Colonic mucosa (tissue), 4 donors: ENCODE measurements around the gene TOMM40L. TPM values are rescaled to one million over a fixed set of nuclear protein-coding genes. Genes with fewer than 3 reads are reported as not detected.
"Not testable (repeated sequence)": the region's sequence is repeated elsewhere in the genome, so short reads cannot be mapped to it uniquely, and the experiment has no call there.

ENCODE experiments used
- DNase-seq: peaks from one replicate; pipeline ENCODE4 v3.0.0-alpha.2; 2020
- H3K27ac ChIP-seq: fragments of 200-600 bp; one replicate; pipeline ENCODE4 v1.8.0; 2021
- H3K27me3 ChIP-seq: fragments of 200-600 bp; one replicate; pipeline ENCODE4 v1.8.0; 2021
- H3K36me3 ChIP-seq: fragments of 200-600 bp; one replicate; pipeline ENCODE4 v1.8.0; 2021
- H3K4me1 ChIP-seq: fragments of 200-600 bp; one replicate; pipeline ENCODE4 v1.8.0; 2021; ENCODE audit warnings: mild to moderate bottlenecking
- H3K4me3 ChIP-seq: fragments of 200-600 bp; one replicate; pipeline ENCODE4 v1.8.0; 2021
- H3K9ac ChIP-seq, 2 donors: one replicate each; pipeline ENCODE4 v1.7.0; 2013; ENCODE audit warnings: control low read depth in 2 of 2, low read depth in 2 of 2, low read length in 2 of 2
- H3K9me3 ChIP-seq: fragments of 200-600 bp; one replicate; pipeline ENCODE4 v1.8.0; 2021
- intact Hi-C: fragments of 100-400 bp; cut with DNase I; formaldehyde crosslinking; loops from one replicate; pipeline ENCODE4 v1.14.1; 2022
- total RNA-seq, 2 donors: library from RNA; stranded (reverse); fragmentation: NEBNext Ultra II Directional in 1 of 2; extraction: Animal tissue kit (Norgen Biotek cat#: 25700) in 1 of 2; gene quantifications; one replicate each; pipeline ENCODE4 v1.2.1, GENCODE V29; 2021
- TF ChIP-seq, protein P1 (sequence below): fragments of 200-600 bp; IDR thresholded peaks from one replicate; pipeline ENCODE4 v1.8.0; 2022; ENCODE audit warnings: antibody characterized with exemption, mild to moderate bottlenecking
- donor health status: healthy.
- donor health status: DM: no; HTN: no; CAD: no.
- donor health status: DM: no; HTN: no; CAD: no.

The TOMM40L gene
- total RNA-seq, 2 donors from 2014 or later = 16.6 to 23.1 TPM

DNA sequence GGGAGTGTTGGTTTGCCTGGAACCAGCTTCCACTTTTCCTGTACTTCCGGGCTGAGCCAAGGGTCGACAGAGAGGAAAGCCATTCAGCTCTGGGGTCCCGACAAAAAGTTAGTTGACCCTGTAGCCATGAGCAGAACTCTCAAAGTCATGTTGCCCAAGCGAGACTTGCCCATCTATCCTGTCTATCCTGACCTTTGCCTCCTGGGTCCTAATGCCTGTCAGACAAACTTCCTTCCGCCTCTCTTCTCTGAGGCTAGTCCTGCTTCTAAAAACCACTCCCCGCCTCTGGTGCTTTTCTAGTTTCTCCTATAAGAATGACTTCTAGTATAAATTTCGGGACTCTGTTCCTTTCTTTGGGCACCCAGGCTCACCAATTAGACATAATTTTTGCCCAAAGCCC lies 25.0 kb downstream of the TOMM40L start:
- no peaks in the 10 kb centered on the region for H3K27me3 ChIP-seq
- no peaks in the 10 kb centered on the region for H3K9me3 ChIP-seq
- TF ChIP-seq, protein P1, sequence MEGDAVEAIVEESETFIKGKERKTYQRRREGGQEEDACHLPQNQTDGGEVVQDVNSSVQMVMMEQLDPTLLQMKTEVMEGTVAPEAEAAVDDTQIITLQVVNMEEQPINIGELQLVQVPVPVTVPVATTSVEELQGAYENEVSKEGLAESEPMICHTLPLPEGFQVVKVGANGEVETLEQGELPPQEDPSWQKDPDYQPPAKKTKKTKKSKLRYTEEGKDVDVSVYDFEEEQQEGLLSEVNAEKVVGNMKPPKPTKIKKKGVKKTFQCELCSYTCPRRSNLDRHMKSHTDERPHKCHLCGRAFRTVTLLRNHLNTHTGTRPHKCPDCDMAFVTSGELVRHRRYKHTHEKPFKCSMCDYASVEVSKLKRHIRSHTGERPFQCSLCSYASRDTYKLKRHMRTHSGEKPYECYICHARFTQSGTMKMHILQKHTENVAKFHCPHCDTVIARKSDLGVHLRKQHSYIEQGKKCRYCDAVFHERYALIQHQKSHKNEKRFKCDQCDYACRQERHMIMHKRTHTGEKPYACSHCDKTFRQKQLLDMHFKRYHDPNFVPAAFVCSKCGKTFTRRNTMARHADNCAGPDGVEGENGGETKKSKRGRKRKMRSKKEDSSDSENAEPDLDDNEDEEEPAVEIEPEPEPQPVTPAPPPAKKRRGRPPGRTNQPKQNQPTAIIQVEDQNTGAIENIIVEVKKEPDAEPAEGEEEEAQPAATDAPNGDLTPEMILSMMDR = no peak
- no peak overlapping the region for H3K9ac ChIP-seq
- no peak overlapping the region for H3K4me3 ChIP-seq
- no peaks in the 10 kb centered on the region for H3K4me1 ChIP-seq
- no peaks in the 10 kb centered on the region for H3K36me3 ChIP-seq
- no peak for DNase-seq
- no peak overlapping the region for H3K27ac ChIP-seq
- intact Hi-C loops = no loop called here

DNA sequence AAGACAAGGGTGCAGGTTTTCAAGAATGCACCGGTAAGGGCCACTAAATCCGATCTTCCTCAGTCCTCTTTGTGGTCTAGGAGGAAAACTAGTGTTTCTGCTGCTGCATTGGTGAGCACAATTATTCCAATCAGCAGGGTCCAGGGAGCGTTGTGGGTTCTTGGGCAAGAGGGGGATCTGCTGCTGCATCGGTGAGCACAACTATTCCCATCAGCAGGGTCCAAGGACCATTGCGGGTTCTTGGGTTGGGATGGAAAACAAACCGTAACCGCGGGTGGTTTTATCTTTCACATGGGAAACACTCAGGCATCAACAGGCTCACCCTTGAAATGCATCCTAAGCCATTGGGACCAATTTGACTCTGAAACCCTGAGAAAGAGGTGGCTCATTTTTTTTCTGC lies 25.7 kb downstream of the TOMM40L start:
- H3K4me1 ChIP-seq = no peaks in the 10 kb centered on the region
- no peaks in the 10 kb centered on the region for H3K27me3 ChIP-seq
- no peak overlapping the region for H3K9ac ChIP-seq
- H3K27ac ChIP-seq = no peak overlapping the region
- intact Hi-C loops = no loop called here
- no peaks in the 10 kb centered on the region for H3K36me3 ChIP-seq
- no peaks in the 10 kb centered on the region for H3K9me3 ChIP-seq
- no peak overlapping the region for H3K4me3 ChIP-seq
- no peak for DNase-seq
- TF ChIP-seq, protein P1 = no peak

DNA sequence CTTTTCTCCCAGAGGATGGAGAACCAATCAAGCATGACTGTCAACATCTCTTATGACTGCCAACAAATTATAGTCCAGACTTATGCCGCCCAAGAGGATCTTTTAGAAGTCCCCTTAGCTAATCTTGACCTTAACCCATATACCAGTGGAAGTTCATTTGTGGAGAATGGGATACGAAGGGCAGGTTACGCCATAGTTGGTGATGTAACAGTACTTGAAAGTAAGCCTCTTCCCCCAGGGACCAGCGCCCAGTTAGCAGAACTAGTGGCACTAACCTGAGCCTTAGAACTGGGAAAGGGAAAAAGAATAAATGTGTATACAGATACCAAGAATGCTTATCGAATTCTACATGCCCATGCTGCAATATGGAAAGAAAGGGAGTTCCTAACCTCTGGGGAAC lies 29.4 kb downstream of the TOMM40L start:
- H3K4me1 ChIP-seq, H3K36me3 ChIP-seq, H3K27ac ChIP-seq, H3K4me3 ChIP-seq, DNase-seq, H3K9ac ChIP-seq, intact Hi-C loops, H3K9me3 ChIP-seq: not testable (repeated sequence)
- peaks cover 25% of the 10 kb centered on the region for H3K27me3 ChIP-seq

DNA sequence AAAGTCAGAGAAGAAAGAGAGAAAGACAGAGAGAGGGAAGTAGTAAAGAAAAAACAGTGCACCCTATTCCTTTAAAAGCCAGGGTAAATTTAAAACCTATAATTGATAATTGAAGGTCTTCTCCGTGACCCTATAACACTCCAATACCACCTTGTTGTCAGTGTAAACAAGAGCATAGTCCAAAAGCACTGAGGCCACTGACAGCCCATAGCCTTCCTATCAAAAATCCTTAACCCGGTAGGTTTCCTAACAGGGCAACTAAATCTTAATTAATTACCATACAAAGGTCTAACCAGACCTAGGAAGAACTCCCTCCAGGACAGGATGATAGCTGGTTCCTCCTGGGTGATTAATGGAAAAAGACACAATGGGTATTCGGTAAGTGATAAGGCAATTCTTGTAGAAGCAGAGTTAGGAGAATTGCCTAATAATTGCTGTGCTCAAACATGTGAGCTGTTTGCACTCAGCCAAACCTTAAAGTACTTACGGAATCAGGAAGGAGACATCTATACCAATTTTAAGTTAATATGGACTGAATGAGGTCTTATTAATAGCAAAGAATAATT lies 30.2 kb downstream of the TOMM40L start:
- H3K4me3 ChIP-seq, H3K9me3 ChIP-seq, DNase-seq, H3K4me1 ChIP-seq, intact Hi-C loops, H3K27ac ChIP-seq, H3K36me3 ChIP-seq, H3K9ac ChIP-seq: not testable (repeated sequence)
- H3K27me3 ChIP-seq = peaks cover 31% of the 10 kb centered on the region

DNA sequence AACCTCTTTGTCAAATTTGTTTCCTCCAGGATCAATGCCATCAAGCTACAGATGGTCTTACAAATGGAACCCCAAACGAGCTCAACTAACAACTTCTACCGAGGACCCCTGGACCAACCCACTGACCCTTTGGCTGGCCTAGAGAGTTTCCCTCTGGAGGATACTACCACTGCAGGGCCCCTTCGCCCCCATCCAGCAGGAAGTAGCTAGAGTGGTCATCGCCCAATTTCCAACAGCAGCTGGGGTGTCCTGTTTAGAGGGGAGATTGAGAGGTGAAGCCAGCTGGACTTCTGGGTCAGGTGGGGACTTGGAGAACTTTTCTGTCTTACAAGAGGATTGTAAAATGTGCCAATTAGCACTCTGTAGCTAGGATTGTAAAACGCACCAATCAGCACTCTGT lies 31.2 kb downstream of the TOMM40L start:
- DNase-seq = not testable (repeated sequence)
- H3K27me3 ChIP-seq = peaks cover 35% of the 10 kb centered on the region

DNA sequence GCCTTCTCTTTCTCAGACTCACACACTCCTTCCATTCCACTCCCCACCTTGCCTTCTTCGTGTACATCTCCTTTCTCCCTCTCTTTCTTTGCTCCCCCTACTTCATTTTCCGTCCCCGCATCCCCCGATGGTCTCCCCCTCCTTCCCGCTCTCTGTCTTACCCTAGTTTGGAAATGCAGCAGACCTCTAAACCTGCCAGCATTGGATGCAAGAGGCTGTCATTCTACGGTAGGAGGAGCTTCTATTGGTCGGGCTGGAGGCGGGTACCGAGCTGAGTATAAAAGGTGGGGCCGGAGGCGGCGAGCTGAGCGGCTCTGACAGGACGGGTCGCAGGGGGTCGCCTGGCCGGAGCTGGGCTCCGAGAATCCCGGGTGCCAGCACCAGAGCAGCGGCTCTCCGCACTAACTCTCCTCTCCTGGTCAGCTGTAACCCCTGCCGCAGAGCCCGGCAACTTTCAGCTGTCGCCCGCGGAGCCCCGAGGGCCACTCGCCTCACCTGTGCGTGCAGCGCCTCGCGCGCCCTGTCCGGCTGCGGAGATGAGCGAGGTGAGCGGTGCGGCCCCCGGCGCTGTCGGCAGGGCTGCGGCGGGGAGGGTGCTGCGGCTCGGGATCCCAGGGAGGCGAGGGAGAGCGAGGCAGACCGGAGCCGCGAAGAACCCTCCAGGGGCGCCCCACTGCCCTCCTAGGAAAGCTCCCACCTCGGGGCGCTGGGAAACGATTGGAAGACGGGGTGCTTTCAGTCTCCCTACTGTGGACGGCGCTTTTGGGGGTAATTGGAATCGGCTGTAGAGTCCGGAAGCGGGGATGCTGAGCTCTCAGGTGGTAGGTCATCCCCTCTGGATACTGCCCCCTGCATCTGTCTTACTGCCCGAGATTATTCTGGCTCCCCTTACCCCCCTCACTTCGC lies 32.8 kb downstream of the TOMM40L start, which contains the start of gene PCP4L1:
PCP4L1 (plus strand) TSS at position 307 of the 906 bp plus-strand sequence; CDS start at position 537, 230 bp downstream.
- Histone ChIP-seq H3K4me3 (peak within 1 kb of the TSS; percentile 50), H3K27ac (no peak within 1 kb of the TSS), H3K27me3 (peaks cover 35% of the 10 kb centered on the region), H3K4me1 (peaks cover 7% of the 10 kb centered on the region), H3K36me3 (no peaks in the 10 kb centered on the region), H3K9ac (peak within 1 kb of the TSS in 1 of 2 donors; percentile 8), H3K9me3 (no peaks in the 10 kb centered on the region)
- peak; percentile 55 for DNase-seq
- intact Hi-C loops = no loop called here
- TF ChIP-seq, protein P1 = no peak

More for the DNA sequence above, 31.2 kb downstream of the TOMM40L start:
- H3K4me1 ChIP-seq, intact Hi-C loops, H3K4me3 ChIP-seq, H3K9me3 ChIP-seq, H3K9ac ChIP-seq, H3K36me3 ChIP-seq, H3K27ac ChIP-seq: not testable (repeated sequence)

DNA sequence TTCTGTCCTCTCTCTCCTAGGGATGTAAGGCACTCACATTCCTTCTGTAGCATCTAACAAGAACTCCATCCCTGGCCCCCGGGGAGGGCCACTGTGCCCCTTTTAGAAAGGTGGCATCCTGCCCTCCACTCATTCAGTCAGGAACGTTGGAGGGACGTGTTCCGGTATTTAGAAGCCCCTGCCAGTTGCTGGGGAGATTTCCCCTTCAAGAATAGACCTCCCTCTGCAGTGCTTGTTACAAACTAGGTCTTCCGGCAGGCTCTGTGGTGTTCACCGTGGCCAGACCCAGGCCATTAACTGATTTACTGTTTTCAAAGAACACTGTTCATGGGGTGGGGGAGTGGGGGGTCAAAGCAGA lies 33.5 kb downstream of the TOMM40L start:
- peaks cover 35% of the 10 kb centered on the region for H3K27me3 ChIP-seq
- H3K4me3 ChIP-seq = no peak overlapping the region
- DNase-seq = no peak
- no peaks in the 10 kb centered on the region for H3K36me3 ChIP-seq
- intact Hi-C loops = no loop called here
- H3K4me1 ChIP-seq = peaks cover 7% of the 10 kb centered on the region
- TF ChIP-seq, protein P1 = no peak
- no peaks in the 10 kb centered on the region for H3K9me3 ChIP-seq
- H3K27ac ChIP-seq = no peak overlapping the region
- no peak overlapping the region for H3K9ac ChIP-seq
